HG03469 (cell line): ENCODE results near the gene ABHD17A.
"Not testable (repeated sequence)": the region's sequence is repeated elsewhere in the genome, so short reads cannot be mapped to it uniquely, and the experiment has no call there.

Experiments
- ATAC-seq: cut with Tn5 transposase; IDR thresholded peaks from one replicate; pipeline ENCODE4 v1.9.1; 2021; ENCODE audit warnings: mild to moderate bottlenecking, moderate library complexity, moderate number of reproducible peaks; ENCODE audit not compliant: unreplicated experiment

Gene ABHD17A

DNA sequence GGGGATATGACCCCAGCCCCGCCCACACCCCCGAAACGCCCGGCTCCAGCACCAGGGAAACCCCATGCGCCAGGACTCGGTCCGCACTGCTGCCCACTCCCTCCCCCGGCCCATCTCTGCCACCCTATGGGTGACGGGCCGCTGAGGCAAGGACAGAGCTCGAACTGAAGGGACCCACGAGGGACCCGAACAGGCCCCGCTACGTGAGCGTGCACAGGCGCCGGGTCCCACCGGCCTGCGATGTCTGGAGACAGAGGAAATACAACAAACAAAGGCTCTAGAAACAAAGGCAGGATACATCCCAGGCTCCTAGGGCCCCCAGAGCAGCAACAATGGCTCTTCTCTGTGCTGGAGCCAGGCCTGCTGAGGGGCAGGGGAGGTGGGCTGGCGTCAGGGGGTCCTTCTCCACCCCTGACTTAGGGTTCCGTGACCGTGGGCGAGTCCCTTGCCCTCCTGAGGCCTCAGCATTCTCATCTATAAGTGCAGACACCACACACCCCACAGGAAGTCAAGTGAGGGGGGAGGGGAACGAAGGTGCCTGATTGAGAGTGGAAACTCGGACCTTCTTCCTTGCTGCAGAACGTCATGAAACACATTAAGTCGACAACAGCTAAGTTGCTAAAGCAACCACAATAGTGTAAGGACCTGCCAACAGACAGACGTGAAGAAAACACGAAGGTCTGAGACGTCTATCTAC lies 3.1 kb downstream of the ABHD17A start:
- ATAC-seq, result no peak

DNA sequence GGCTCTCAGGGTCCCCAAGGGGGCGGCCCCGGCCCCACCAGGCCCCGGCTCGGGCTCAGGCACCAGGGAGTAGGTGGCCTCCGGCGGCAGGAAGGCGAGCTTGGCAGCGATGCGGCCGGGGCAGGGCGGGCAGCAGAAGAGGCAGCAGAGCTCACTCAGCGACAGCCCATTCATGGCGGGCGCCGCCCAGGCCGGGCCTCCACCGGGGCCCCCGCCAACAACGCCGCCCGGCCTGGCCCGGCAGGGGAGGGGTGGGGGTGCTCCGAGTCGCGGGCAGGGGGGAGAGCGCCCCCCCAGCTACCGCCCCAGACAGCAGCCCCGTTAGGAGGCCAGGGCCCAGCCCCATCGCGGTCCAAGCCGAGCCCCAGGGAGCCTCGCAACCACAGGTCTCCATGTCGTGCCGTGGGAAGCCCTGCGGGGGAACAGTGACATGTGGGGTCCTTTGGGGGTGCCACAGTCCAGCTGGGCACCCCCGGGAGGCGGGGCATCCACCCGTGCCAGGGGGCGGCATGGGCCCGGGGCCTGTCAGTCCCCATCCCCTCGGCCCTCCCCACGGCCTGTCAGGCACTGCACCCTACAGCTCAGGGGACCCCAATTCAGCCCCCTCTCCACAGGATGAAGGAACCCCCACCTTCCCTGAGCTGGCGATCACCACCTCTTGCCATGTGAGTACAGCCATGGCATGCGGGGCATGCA lies 3.8 kb downstream of the ABHD17A start:
- ATAC-seq, result not testable (repeated sequence)

DNA sequence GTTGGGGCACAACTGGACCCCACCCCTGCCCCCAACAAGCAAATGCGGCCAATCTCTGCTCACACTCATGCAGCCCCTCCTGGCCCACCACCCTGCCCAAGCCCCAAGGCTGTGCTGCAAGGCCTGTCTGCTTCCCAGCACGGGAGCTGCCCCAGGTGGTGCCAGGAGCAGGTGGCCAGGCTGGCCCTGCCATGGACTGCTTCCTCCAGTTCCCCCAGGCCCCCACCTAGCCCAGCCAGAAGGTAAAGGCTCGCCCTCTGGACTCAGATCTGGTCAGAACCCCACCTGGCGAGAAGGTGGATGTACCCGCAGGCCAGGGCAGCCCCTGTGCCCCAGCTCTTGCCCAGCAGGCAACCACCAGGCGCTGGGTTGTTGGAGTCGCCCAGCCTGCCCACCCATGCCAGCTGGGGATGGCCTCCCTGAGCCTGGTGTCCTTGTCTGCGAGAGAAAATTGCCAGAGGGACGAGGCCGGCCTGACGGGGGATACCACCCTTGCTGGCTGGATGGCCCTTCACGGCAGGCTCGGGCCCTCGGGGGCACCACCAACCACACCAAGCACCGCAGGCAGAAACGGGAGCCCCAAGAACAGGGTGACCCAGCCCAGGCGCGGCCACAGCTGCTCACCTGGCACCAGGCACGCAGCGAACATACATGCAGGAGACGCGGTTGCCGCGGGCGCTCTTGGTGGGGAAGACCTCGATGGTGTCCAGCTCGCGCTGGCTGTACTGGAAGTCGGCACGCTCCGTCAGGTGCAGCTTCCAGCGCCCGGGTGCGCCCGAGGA lies 4.5 kb downstream of the ABHD17A start:
- no peak for ATAC-seq

DNA sequence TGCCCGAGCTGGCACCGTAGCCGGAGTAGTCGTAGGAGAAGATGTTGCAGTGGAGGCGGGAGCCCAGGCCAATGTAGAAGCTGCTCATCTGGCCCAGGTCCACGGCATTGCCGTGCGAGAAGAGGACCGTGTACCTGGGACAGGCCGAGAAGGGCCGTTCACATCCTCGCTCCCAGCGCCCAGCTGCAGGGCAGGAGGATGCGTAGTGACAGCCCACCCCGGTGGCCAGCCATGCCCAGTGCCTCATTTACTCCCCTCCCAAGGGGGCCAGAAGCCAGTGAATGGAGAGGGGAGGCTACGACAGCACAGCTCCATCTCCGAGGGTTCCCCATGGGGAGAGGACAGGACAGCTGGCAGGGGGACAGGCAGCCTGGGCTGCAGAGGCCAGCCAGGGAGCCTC lies 5.3 kb downstream of the ABHD17A start:
- not testable (repeated sequence) for ATAC-seq

GRCh38 chr19:1878583-1878982 lies 6.7 kb downstream of the ABHD17A start:
- ATAC-seq, result not testable (repeated sequence)

- not testable (repeated sequence) for ATAC-seq
These were observed 8.0 kb downstream of the ABHD17A start for GRCh38 chr19:1877280-1877660.

DNA sequence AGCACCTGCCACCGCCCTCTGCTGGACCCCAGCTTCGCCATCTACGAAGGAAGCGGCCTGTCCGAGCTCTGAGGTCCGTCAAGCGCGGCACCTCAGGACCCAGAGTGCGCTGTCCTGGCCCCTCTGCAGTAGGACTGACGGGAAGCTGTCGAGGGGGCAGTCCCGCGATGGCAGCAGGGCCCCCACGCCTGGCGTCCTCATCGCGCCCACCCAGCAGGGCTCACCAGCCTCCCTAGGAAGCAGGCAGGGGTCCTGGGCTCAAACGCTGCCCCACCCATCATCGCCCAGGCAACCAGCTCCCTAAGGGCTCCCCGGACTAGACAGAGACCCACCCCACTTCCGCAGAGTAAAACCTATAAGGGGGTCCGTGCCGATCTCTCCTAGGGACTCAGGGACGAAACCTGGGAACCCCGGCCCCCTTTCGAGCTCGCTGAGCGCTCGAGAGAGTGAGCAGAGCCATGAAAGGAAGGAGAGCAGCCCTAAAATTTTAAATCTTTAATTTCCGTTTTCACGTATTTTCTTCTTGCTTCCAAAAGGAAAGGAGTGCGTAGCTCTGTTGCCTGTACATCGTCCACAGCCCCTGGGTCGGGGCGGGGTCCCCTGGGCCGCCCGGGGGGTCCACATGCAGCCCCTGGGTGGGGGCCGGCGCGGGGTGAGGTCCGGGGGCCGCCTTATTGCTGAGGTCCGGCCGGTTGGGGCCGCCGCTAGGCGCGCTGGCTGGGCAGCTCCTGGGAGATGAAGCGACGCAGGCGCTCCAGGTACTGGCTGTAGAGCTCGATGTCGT lies 8.6 kb downstream of the ABHD17A start:
- not testable (repeated sequence) for ATAC-seq

GRCh38 chr19:1875646-1876495 lies 9.4 kb downstream of the ABHD17A start:
- ATAC-seq, result peak; percentile 59

- not testable (repeated sequence) for ATAC-seq
These were observed 10.0 kb downstream of the ABHD17A start for GRCh38 chr19:1875265-1875645.

- ATAC-seq, result no peak
These were observed 10.6 kb downstream of the ABHD17A start for GRCh38 chr19:1874554-1875185.

DNA sequence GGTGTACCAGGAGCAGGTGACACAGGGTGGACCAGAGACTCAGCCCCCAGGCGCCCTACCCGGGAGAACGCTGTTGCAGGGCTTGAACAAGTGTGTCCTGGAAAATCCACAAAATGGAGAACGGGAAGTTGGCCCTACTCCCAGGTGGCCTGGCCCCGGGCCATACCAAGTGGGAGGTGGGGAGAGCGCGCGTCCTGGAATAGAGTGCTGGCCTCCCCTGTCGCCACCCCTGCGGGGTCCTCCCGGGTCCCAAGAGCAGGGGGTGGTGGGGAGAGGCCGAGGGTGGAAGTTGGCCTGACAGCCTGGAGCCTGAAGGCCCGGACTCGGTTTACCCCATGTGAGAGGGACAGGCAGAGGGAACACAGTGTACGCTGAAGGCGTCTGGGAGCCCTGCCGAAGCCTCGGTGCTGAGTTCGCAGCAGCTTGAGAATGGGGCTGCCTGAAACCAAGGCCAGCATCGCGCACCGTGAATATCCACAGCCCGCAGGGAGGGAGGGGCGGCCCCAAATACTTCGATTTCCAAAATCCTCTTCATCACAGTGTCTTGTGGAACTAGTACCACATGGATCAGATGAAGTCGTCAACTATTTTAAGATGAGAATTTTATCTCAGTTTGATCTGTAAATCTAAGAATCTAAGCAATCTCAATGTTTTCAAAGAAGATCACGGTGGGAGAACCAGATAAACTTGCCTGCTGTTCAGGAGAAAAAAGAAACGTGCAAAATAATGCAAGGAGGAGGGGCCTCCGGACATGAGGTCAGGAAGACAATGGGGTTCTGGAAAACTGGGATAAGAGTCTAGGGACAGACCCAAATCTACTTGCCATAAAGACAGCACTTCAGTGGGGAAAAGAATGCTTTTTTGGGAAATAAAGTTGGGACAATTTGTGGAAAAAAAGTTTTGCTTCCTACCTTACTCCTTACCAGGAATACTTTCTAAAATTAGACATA lies 11.5 kb downstream of the ABHD17A start:
- ATAC-seq, result no peak

DNA sequence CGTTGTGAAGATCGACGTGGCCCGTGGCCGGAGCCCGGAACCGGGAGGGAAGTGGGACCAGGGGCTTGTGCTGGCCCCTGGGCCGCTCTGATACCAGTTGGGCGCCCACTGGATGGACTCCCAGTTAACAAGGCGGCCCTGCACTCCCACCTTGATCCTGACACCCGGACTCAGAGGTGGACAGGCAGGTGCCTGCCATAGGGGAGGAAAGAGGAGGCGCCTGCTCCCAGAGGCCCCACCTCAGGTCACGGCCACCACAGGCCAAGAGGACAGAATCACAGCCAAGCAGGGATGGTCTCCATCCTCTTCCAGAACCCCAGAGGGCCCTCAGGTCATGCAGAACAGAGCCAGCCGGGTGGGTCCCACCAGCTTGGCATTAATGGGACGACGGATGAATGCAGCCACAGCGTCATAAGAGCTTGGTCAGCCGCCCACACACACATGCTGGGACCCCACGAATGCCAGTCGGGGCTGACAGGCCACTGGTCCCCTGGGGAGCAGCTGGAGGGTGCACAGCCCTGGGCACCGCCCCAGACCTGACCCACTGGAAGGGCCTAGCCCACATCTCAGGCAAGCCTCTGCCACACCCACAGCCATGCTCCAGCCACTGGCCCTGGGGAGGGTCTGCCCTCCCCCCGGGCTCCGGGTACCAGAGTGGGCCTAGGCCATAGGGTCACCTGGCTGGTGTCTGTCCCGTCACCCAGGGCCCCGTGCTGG lies 12.3 kb downstream of the ABHD17A start:
- no peak for ATAC-seq

DNA sequence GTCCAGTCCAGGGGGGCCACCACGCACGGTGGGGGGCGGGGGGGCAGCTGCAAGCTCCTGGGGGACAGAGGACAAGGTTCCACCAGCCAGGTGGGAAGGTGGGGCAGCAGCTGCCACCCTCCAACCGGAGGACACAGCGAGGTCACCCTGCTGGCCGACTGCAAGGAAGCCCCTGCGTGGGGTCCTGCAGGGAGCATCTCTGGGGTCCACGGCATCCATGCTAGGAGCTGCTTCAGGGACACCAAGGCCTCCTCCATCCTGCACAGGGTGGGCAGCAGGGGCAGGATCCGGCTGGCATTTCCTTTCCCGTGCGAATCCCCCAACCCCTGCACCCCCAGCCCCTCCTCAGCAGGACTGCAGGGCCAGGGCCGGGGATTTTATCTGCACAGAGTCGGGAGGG lies 13.7 kb downstream of the ABHD17A start:
- ATAC-seq, result no peak

DNA sequence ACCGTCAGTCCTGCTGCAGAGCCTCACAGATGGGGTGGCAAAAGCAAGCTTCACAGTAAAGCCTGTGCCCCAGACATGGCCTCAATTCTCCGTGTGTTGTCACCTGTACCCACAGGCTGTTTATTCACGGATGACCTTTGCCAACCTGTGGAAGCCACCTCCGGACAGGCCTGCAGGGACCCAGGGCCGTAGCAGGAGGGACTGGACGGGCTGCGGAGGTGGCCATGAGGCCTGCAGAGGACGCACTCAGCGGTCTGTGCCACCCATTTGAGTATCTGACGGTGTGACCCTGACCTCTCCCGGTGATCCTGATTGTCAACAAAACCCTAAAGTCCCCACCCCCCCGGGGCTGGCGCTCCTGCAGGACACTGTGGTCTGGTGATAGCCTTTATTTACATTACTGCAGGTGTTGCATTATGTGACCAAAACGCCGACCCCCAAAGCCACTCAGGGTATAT lies 14.1 kb downstream of the ABHD17A start:
- no peak for ATAC-seq

DNA sequence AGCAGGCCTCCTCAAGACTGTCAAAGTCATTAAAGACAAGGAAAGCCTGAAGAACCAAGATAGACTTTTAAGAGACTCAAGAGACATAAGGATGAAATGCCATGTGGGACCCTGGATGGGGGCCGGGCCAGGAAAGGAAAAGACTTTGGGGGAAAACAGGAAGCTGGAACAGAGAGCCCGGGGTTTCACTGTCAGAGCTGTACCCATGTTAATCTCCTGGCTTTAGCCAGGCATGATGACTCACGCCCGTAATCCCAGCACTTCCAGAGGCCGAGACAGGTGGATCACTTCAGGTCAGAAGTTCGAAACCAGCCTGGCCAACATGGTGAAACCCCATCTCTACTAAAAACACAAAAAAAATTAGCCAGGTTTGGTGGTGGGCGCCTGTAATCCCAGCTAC lies 16.3 kb downstream of the ABHD17A start:
- ATAC-seq, result no peak

DNA sequence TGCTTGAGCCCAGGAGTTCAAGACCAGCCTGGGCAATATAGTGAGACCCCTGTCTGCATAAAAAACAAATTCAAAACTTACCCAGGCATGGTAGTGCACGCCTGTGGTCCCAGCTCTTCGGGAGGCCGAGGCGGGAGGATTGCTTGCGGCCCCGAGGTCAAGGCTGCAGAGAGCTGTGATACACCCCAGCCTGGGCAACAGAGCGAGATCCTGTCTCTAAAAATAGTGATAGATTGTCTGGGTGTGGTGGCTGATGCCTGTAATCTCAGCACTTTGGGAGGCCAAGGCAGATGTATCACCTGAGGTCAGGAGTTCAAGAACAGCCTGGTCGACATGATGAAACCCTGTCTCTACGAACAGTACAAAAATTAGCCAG lies 18.0 kb downstream of the ABHD17A start:
- ATAC-seq, result no peak

- ATAC-seq, result no peak
These were observed 18.5 kb downstream of the ABHD17A start for GRCh38 chr19:1866693-1867348.
